Endothelial cell of umbilical vein (primary cell): ENCODE measurements around the gene CARMIL1. TPM values are rescaled to one million over a fixed set of nuclear protein-coding genes. Genes with fewer than 3 reads are reported as not detected.

Experiments
- BruUV-seq: library from RNA; stranded (reverse); fragments of 400-500 nt; replicated peaks from 2 replicates; lab custom pipeline; 2021; lab: Mats Ljungman, UMichigan
- CTCF ChIA-PET: fragments of 300-600, 350-600 bp; sonication (Branson Sonifier 250); formaldehyde crosslinking; loops from one replicate; lab custom pipeline; 2021; ENCODE audit warnings: antibody characterized with exemption, inconsistent platforms; lab: Charles Lee
- POLR2A ChIA-PET: fragments of 300-600, 350-600 bp; sonication (Branson Sonifier 250); formaldehyde crosslinking; loops from one replicate; lab custom pipeline; 2021; ENCODE audit warnings: antibody characterized with exemption, inconsistent platforms; lab: Charles Lee
- DNase-seq: peaks from one replicate; pipeline ENCODE4 v3.0.0-alpha.2; 2011; ENCODE audit warnings: low read depth, low spot score
- FAIRE-seq: peaks from 2 replicates; lab custom pipeline; 2011; peaks lifted over from hg19 to GRCh38; lab: Jason Lieb, UNC
- H2AFZ ChIP-seq: 2 replicates; pipeline ENCODE4 v1.6.0; 2012; ENCODE audit warnings: low read depth, low read length, control low read depth, inconsistent platforms
- H3K27ac ChIP-seq: 2 replicates; pipeline ENCODE4 v1.5.1; 2011; ENCODE audit warnings: low read depth, mild to moderate bottlenecking, control low read depth, low read length, moderate library complexity; ENCODE audit not compliant: insufficient read depth
- H3K27me3 ChIP-seq, 2 experiments: 2 replicates each; pipeline versions ENCODE4 v1.6.0 to v1.6.1; 2011; ENCODE audit warnings: low read length in 2 of 2, mixed read lengths in 1 of 2; ENCODE audit not compliant: control insufficient read depth in 2 of 2, insufficient read depth in 2 of 2
- H3K36me3 ChIP-seq, 2 experiments: 2 replicates in 1 of 2; 3 replicates in 1 of 2; pipeline ENCODE4 v1.5.1; 2011; ENCODE audit warnings: low read length in 2 of 2, mild to moderate bottlenecking in 1 of 2, moderate library complexity in 1 of 2; ENCODE audit not compliant: control insufficient read depth in 2 of 2, insufficient read depth in 2 of 2; ENCODE audit errors: extremely low read depth in 1 of 2
- H3K4me1 ChIP-seq: 3 replicates; pipeline ENCODE4 v1.5.1; 2011; ENCODE audit warnings: mild to moderate bottlenecking, low read length; ENCODE audit not compliant: control insufficient read depth, insufficient read depth; ENCODE audit errors: extremely low read depth
- H3K4me2 ChIP-seq: 2 replicates; pipeline ENCODE4 v1.6.1; 2011; ENCODE audit warnings: low read length, control low read depth, mixed read lengths; ENCODE audit not compliant: insufficient read depth
- H3K4me3 ChIP-seq, 3 experiments: fragments of 200-600 bp in 1 of 3; sonication (generic), shearing (Covaris generic) in 1 of 3; replicated peaks in 1 of 3; 2 replicates each; pipeline ENCODE4 v1.5.1; 2011 to 2016; ENCODE audit warnings: control low read depth in 3 of 3, low read length in 3 of 3, mild to moderate bottlenecking in 2 of 3, inconsistent platforms in 1 of 3, low read depth in 1 of 3, moderate library complexity in 1 of 3; ENCODE audit not compliant: insufficient read depth in 1 of 3
- H3K79me2 ChIP-seq: 2 replicates; pipeline ENCODE4 v1.6.0; 2012; ENCODE audit warnings: low read length, inconsistent platforms; ENCODE audit not compliant: control insufficient read depth, insufficient read depth
- H3K9ac ChIP-seq: replicated peaks from 2 replicates; pipeline ENCODE3; 2011; ENCODE audit warnings: low read length, control low read depth; ENCODE audit not compliant: insufficient read depth; ENCODE audit errors: extremely low read depth
- H3K9me1 ChIP-seq: replicated peaks from 3 replicates; pipeline ENCODE4 v1.6.0; 2011; ENCODE audit warnings: mild to moderate bottlenecking, low read length; ENCODE audit not compliant: control insufficient read depth, insufficient read depth; ENCODE audit errors: extremely low read depth
- H3K9me3 ChIP-seq: replicated peaks from 2 replicates; pipeline ENCODE4 v1.5.1; 2012; ENCODE audit warnings: low read length, inconsistent platforms; ENCODE audit not compliant: control insufficient read depth, insufficient read depth
- H4K20me1 ChIP-seq: replicated peaks from 2 replicates; pipeline ENCODE3; 2011; ENCODE audit warnings: mild to moderate bottlenecking, low read length; ENCODE audit not compliant: control insufficient read depth, insufficient read depth; ENCODE audit errors: extremely low read depth
- EZH2 ChIP-seq: IDR thresholded peaks from 2 replicates; pipeline ENCODE4 v1.6.1; 2012; ENCODE audit warnings: borderline replicate concordance, low read depth, mild to moderate bottlenecking, moderate library complexity, low read length, inconsistent platforms; ENCODE audit not compliant: severe bottlenecking
- FOS ChIP-seq: IDR thresholded peaks from 2 replicates; pipeline ENCODE4 v1.6.1; 2011; ENCODE audit warnings: mild to moderate bottlenecking, low read length, moderate library complexity, borderline replicate concordance; ENCODE audit not compliant: insufficient read depth
- GATA2 ChIP-seq: IDR thresholded peaks from 2 replicates; pipeline ENCODE4 v1.7.0; 2011; ENCODE audit warnings: low read depth, mild to moderate bottlenecking, moderate library complexity, mixed read lengths, low read length; ENCODE audit not compliant: insufficient read length, insufficient read depth
- JUN ChIP-seq: IDR thresholded peaks from 2 replicates; pipeline ENCODE4 v1.6.1; 2011; ENCODE audit warnings: borderline replicate concordance, low read depth; ENCODE audit not compliant: insufficient read length, insufficient read depth
- MYC ChIP-seq: IDR thresholded peaks from one replicate; pipeline ENCODE4 v1.6.1; 2011; ENCODE audit warnings: mild to moderate bottlenecking, low read depth, low read length
- POLR2A ChIP-seq: IDR thresholded peaks from 2 replicates; pipeline ENCODE4 v1.6.1; 2012; ENCODE audit warnings: low read depth, mild to moderate bottlenecking, control low read depth, low read length
- POLR2AphosphoS5 ChIP-seq: IDR thresholded peaks from 2 replicates; pipeline ENCODE4 v1.6.1; 2012; ENCODE audit warnings: low read depth, mild to moderate bottlenecking, control low read depth, low read length, moderate library complexity; ENCODE audit not compliant: insufficient read depth
- dilution Hi-C: fragments of 300-500 bp; cut with MboI; formaldehyde crosslinking; loops from one replicate; pipeline ENCODE4 v1.15.0; 2019; ENCODE audit warnings: low sequenced_read_pairs; ENCODE audit not compliant: extremely low pct_ligation_motif_present
- intact Hi-C: fragments of 100-400 bp; cut with micrococcal nuclease; formaldehyde crosslinking; loops from one replicate; pipeline ENCODE4 v1.10.0; 2022
- polyA plus RNA-seq, 4 experiments: library from polyadenylated mRNA; depleted of rRNA in 3 of 4; stranded (reverse) in 3 of 4; unstranded in 1 of 4; fragments of >200 nt; gene quantifications; 2 replicates each; pipeline versions ENCODE4 v1.2.1 to v1.2.3, GENCODE V29; 2011 to 2012; ENCODE audit warnings: missing spikeins in 1 of 4
- total RNA-seq: library from RNA; stranded (reverse); gene quantifications from 2 replicates; pipeline ENCODE4 v1.2.3, GENCODE V29; 2021
- TF ChIP-seq, protein P1 (sequence below), 2 donors: IDR thresholded peaks; 1 replicate in 1 of 2; 2 replicates in 1 of 2; pipeline ENCODE4 v1.5.1; 2011; ENCODE audit warnings: low read length in 2 of 2, mild to moderate bottlenecking in 2 of 2, moderate library complexity in 2 of 2, control low read depth in 1 of 2, inconsistent platforms in 1 of 2, low read depth in 1 of 2; ENCODE audit not compliant: insufficient read depth in 1 of 2; ENCODE audit errors: extremely low read depth in 1 of 2
- TF ChIP-seq, protein P2 (sequence below): IDR thresholded peaks from 2 replicates; pipeline ENCODE4 v1.6.1; 2011; ENCODE audit not compliant: insufficient read depth, insufficient read length

Gene CARMIL1
- total and polyA plus RNA-seq, 2 donors (not counting 3 experiments of a cell fraction or from before 2014, with no cell fraction given), result 1.3 to 8.7 TPM

DNA sequence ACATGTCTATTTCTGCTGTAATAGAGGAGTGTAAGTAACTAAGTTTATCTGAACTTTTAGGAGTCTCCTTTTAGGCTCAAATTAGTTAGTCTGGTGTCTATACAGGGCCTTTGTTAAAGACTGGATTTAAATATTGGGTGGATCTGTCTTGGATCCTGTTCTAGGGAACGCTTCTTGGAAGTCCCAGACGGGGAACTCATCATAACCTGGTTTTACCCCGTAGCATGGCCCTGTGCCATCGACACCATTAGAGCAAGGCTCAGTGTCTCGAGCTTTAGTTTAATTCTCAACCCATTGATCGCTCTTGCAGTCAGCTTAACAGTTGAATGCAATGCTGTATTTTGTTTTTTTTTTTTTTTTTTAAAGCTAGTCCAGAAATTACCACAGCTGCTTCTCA, 89.9 kb downstream of the CARMIL1 start:
- Histone ChIP-seq H3K9me1 (no peaks in the 10 kb centered on the region), H3K36me3 (no peaks in the 10 kb centered on the region), H2AFZ (no peak overlapping the region), H3K9me3 (no peaks in the 10 kb centered on the region), H3K4me2 (no peak overlapping the region), H3K9ac (no peak overlapping the region), H4K20me1 (no peaks in the 10 kb centered on the region), H3K27ac (no peak overlapping the region), H3K79me2 (no peaks in the 10 kb centered on the region), H3K4me1 (no peaks in the 10 kb centered on the region), H3K27me3 (peaks cover 0 to 1% of the 10 kb centered on the region in 2 experiments), H3K4me3 (no peak overlapping the region)
- CTCF ChIA-PET, result interaction anchor here (1.2 kb wide), 1 partner anchor 29 kb away, joined by 3 read pairs; no protein-coding TSS in a partner anchor
- no peak for FAIRE-seq
- no peak for DNase-seq
- no peak for TF ChIP-seq EZH2
- POLR2A ChIA-PET, result no interaction called here
- dilution Hi-C loops (no loop called here), intact Hi-C loops (no loop called here)
- BruUV-seq, result no TSS peak

DNA sequence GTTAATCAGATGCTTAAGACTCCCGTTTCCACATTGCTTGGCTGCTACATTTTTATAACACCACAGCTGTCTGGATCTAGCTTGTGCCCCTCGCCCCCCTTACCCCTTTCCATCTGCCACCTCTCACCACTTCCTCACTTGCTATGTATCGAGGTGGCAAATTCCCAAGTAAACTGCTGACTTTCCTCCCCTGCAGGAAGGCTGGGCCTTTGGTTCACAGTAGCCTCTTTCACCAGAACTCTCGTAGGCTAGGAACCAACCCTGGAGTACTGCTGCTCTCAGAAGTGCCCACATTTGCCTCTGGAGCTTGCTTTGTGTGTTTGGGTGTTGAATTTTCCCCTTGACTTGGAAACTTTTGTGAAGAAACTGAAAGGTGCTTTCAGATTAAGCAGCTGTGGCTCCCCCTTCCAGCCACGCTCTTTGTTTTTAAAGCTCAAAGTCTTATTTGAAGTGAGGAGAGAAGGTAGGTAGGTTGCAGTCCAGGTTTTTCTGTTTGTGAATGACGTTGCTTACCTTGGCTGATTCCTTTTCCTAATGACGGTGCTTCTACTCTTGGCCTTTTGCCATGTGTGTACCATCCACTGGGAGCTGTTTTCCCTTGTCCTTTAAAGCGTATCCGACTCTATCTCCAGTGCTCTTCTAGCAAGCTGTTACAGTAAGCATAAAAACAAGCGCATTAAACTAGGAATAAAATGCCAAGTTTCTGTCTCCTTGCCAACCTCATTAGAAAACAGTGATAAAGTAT, 90.4 kb downstream of the CARMIL1 start:
- Histone ChIP-seq H3K27ac (no peak overlapping the region), H3K79me2 (no peaks in the 10 kb centered on the region), H3K9me1 (no peaks in the 10 kb centered on the region), H3K9ac (no peak overlapping the region), H3K36me3 (no peaks in the 10 kb centered on the region), H3K27me3 (peaks cover 0 to 1% of the 10 kb centered on the region in 2 experiments), H3K4me3 (no peak overlapping the region), H3K9me3 (no peaks in the 10 kb centered on the region), H3K4me1 (no peaks in the 10 kb centered on the region), H2AFZ (no peak overlapping the region), H4K20me1 (no peaks in the 10 kb centered on the region), H3K4me2 (no peak overlapping the region)
- FAIRE-seq (no peak), DNase-seq (no peak)
- ChIA-PET POLR2A (no interaction called here), CTCF (interaction anchor here (1.2 kb wide), 2 partner anchors 11 to 29 kb away, joined by 3 read pairs; no protein-coding TSS in a partner anchor)
- intact Hi-C loops, result no loop called here
- dilution Hi-C loops, result no loop called here
- no TSS peak for BruUV-seq
- no peak for TF ChIP-seq POLR2AphosphoS5
- TF ChIP-seq EZH2, result no peak
- TF ChIP-seq JUN, result no peak
- TF ChIP-seq MYC, result no peak
- TF ChIP-seq FOS, result no peak
- TF ChIP-seq, protein P1, sequence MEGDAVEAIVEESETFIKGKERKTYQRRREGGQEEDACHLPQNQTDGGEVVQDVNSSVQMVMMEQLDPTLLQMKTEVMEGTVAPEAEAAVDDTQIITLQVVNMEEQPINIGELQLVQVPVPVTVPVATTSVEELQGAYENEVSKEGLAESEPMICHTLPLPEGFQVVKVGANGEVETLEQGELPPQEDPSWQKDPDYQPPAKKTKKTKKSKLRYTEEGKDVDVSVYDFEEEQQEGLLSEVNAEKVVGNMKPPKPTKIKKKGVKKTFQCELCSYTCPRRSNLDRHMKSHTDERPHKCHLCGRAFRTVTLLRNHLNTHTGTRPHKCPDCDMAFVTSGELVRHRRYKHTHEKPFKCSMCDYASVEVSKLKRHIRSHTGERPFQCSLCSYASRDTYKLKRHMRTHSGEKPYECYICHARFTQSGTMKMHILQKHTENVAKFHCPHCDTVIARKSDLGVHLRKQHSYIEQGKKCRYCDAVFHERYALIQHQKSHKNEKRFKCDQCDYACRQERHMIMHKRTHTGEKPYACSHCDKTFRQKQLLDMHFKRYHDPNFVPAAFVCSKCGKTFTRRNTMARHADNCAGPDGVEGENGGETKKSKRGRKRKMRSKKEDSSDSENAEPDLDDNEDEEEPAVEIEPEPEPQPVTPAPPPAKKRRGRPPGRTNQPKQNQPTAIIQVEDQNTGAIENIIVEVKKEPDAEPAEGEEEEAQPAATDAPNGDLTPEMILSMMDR (IDR thresholded peaks at IDR 0.05; ENCODE audit: extremely low read depth in 1 of 2, insufficient read depth in 1 of 2, low read depth in 1 of 2, low read length in 2 of 2), result no peak
- no peak for TF ChIP-seq GATA2
- no peak for TF ChIP-seq POLR2A
- TF ChIP-seq, protein P2, sequence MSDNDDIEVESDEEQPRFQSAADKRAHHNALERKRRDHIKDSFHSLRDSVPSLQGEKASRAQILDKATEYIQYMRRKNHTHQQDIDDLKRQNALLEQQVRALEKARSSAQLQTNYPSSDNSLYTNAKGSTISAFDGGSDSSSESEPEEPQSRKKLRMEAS, result no peak
